ENCODE measurements around the gene SLC35F3. TPM values are rescaled to one million over a fixed set of nuclear protein-coding genes. Genes with fewer than 3 reads are reported as not detected.
"Not testable (repeated sequence)": the region's sequence is repeated elsewhere in the genome, so short reads cannot be mapped to it uniquely, and the experiment has no call there.

The SLC35F3 gene
- total RNA-seq, 2 donors from 2014 or later: not detected

DNA sequence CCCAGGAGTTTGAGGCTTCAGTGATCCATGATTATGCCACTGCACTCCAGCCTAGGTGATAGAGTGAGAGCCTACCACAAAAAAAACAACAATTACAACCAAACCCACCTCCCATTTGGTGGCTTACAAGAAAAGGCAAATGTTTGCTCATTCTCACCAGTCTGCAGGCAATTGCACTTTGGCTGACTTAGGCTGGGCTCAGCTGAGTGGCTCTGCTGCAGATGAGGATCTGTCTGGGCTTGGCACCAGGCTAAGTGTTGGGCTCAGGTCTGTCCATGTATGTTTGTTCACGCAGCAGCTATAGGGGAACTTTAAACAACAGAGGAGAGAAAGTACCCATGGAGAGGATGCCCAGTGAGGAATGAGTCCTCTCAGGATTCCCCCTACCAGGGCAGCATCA is 440.8 kb downstream of the SLC35F3 start:
- DNase-seq (ENCODE audit: low spot score): no peak
- intact Hi-C loops (cut with DNase I): no loop called here

DNA sequence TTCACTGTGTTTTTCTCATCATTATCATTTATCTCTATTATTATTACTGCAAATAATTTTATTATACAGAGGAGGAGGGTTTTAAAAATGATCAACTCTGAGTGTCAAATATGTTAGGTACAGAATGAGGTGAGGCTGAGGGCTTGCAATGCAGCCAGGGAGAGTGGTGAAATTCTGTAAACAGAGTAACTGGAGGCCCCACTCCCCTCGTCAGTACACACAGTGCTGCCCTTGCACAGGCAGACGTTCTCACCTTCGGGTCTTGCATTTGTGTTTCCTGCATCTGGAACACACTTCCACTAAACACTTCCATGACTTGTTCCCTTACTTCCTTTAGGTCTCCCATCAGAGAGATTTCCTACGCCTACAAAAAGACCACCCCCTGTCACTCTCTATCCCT is 444.5 kb downstream of the SLC35F3 start:
- intact Hi-C loops (cut with DNase I): no loop called here
- DNase-seq (ENCODE audit: low spot score): no peak

- DNase-seq (ENCODE audit: low spot score): no peak
- intact Hi-C loops (cut with DNase I): no loop called here
Observed at GRCh38 chr1:234355782-234356510, 451.5 kb downstream of the SLC35F3 start.

DNA sequence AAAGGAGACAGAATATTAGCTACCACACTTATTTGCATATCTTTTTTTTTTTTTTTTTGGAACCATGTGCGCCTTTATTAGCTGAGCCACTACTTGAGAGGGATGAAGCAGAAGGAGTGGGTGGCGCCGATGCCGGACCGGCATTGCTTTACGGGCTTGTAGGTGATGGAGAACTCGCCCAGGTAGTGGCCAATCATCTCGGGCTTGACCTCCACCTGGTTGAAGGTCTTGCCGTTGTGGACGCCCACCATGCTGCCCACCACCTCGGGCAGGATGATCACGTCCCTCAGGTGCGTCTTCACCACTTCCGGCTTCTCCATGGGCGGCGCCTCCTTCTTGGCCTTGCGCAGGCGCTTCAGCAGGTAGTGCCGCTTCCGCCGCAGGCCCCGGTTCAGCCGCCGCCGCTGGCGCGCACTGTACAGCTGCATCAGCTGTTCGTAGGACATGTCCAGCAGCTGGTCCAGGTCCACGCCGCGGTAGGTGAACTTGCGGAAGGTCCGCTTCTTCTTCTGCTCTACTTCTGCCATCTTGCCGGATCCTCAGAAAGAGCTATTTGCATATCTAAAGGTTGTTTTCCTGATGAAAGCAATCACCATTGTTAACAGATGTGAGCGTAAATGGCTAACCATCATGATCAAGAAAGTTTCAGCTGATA is 452.3 kb downstream of the SLC35F3 start:
- DNase-seq (ENCODE audit: low spot score); intact Hi-C loops (cut with DNase I): not testable (repeated sequence)

- no peak for DNase-seq (ENCODE audit: low spot score)
- intact Hi-C loops (cut with DNase I): no loop called here
Observed at GRCh38 chr1:234357831-234358230, 453.4 kb downstream of the SLC35F3 start.

GRCh38 chr1:234361102-234361603 is 456.7 kb downstream of the SLC35F3 start:
- intact Hi-C loops (cut with DNase I): no loop called here
- no peak for DNase-seq (ENCODE audit: low spot score)

DNA sequence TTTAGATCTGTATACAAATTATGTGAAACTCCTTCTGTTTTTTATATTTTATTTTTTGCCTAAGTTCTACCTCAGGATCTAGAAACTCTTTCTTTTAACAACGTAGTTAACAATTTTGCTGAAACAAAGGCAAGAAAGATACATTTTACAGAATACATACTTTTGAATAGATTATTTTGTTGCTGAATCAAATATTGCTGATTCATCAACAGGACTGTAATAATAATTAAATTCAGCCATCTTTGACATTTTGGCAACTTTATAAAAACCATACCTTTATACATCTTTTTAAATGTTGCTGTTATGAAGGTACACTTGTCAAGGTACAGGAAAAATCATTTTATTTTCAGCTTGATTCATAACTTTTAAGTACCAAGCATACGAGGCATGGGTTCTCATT is 458.1 kb downstream of the SLC35F3 start:
- intact Hi-C loops (cut with DNase I): no loop called here
- DNase-seq (ENCODE audit: low spot score): no peak

- no peak for DNase-seq (ENCODE audit: low spot score)
- intact Hi-C loops (cut with DNase I): no loop called here
Observed at GRCh38 chr1:234368320-234369032, 464.0 kb downstream of the SLC35F3 start.

GRCh38 chr1:234369033-234369430 is 464.6 kb downstream of the SLC35F3 start:
- intact Hi-C loops (cut with DNase I): no loop called here
- no peak for DNase-seq (ENCODE audit: low spot score)

DNA sequence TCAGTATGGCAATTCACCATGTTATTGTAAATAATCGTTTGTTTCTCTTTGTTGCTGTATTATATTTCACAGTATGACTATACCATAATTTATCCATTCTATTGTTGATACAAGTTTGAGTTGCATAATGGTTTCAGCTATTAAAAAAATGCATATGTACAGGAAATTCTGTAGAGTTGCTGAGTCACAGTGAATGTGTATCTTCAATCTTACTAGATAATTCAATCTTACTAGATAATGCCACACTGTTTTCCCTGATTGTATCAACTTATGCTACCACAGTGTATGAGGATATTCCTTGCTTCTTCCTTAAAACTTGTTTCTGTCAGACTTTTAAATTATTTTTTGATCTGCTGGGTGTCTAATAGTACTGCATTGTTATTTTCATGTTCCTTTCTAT is 465.3 kb downstream of the SLC35F3 start:
- intact Hi-C loops (cut with DNase I): no loop called here

GRCh38 chr1:234371414-234371813 is 466.9 kb downstream of the SLC35F3 start:
- DNase-seq (ENCODE audit: low spot score): no peak
- intact Hi-C loops (cut with DNase I): no loop called here

More for the DNA sequence above, 465.3 kb downstream of the SLC35F3 start:
- DNase-seq (ENCODE audit: low spot score): no peak

DNA sequence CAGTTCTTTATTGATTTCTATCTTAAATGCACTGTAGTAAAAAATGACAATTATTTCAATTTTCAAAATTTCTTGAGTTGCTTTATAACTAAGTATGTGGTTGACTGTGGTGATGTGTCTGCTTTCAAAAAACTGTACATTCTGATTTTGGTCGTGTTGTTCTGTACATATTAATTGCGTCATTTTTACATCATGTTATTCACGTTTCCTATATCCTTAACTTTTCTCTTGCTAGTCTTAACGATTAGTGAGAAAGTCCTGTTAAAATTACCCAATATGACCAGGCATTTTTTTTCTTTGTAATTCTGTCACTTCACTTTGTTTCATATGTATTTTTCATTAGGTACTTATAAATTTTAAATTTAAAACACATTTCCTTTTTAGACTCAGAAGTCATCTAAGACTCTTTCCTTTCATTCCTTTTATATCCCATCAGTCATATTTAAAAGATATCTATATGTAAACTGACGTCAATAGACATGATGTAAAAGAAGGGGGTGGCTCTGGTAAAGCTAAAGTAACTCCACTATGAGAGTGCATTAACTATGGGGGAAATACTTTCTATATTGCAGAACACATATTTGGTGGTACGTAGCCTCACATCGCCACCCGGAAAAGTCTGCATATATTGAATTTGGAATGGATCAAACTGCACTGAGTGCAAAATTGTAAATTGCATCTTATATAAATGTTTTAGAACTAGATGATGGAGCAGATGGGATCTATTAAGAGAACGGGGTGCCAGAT is 467.7 kb downstream of the SLC35F3 start:
- intact Hi-C loops (cut with DNase I): no loop called here
- no peak for DNase-seq (ENCODE audit: low spot score)

DNA sequence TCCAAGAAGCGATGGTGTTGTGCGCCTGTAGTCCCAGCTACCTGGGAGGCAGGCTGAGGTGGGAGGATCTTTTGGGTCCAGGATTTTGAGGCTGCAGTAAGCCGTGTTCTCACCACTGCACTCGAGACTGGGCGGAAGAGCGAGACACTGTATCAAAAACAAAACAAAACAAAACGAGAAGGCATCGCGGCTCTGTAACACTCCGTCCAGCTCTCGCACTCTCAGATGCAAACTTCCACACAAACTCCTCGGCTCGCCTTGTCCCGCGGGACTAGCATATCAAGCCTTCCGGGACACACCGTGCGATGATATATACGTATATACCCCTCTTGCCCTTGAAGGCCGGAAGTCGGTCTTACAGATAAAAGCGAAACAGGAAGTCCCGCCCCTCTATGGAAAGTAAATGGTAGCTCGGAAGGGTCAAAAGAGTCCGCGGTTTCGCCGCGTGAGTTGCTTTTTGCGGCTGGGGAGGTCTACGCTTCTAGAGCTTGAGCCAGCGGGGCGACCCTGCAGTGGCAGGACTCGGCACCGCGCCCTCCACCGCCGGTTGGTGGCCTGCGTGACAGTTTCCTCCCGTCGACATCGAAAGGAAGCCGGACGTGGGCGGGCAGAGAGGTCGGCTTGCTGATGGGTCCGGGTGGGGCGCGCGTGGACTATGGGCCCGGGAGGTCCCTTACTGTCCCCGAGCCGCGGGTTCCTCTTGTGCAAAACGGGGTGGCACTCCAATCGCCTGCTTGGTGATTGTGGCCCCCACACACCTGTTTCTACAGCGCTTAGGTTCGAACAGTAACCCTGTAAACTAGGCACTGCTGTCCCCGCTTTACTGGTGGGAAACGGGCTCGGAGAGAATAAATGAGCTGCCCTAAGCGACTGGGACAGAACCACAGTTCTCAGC is 468.8 kb downstream of the SLC35F3 start, which contains the start of gene COA6:
COA6 (plus strand) TSS at position 393 of the 895 bp plus-strand sequence; CDS start at position 404, 11 bp downstream.
- intact Hi-C loops (cut with DNase I): no loop called here

DNA sequence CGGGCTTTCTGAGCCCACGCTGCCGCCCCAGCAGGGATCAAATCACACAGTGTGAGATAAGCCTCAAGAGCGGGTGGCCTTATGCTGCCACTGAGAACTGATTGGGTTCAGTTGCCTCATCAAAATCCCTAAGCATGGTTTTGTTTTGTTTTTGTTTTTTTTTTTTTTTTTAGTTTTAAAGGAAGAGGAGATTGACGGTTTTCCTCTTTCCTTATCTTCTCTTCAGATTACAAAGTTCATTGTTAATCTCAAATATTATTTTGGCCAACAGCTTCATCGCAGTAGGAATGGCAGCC is 469.4 kb downstream of the SLC35F3 start:
- no peak for DNase-seq (ENCODE audit: low spot score)
- intact Hi-C loops (cut with DNase I): no loop called here

More for the DNA sequence above, 468.8 kb downstream of the SLC35F3 start, which contains the start of gene COA6:
- peak; percentile 98 for DNase-seq (ENCODE audit: low spot score)

Small RNA genes lying within 50 kb of the gene (microRNA-seq; reads per million reads assigned to microRNA genes)
- gene MIR4671 (ENCODE audit: borderline microRNAs expressed in 2 of 2): 0 reads per million in 2 donors
